H1 (cell line): ENCODE data around the gene ENSA. TPM values are rescaled to one million over a fixed set of nuclear protein-coding genes. Genes with fewer than 3 reads are reported as not detected.

Experiments
- CTCF ChIA-PET: fragments of 300-600 bp; sonication (Branson Sonifier 250); formaldehyde crosslinking; loops from one replicate; lab custom pipeline; 2021; ENCODE audit not compliant: partially characterized antibody; lab: Charles Lee
- POLR2A ChIA-PET: fragments of 300-600 bp; sonication (Branson Sonifier 250); formaldehyde crosslinking; loops from one replicate; lab custom pipeline; 2021; ENCODE audit warnings: inconsistent platforms; ENCODE audit not compliant: partially characterized antibody; lab: Charles Lee
- DNase-seq, 2 experiments: peaks; one replicate each; pipeline versions ENCODE4 v3.0.0 to v3.0.0-alpha.2; 2010 to 2022; ENCODE audit warnings: low spot score in 2 of 2, low read depth in 1 of 2, mixed read lengths in 1 of 2
- FAIRE-seq: peaks from 2 replicates; lab custom pipeline; 2011; peaks lifted over from hg19 to GRCh38; lab: Jason Lieb, UNC
- H2AFZ ChIP-seq: 2 replicates; pipeline ENCODE4 v1.8.1; 2012; ENCODE audit warnings: low read length, inconsistent platforms
- H2AK5ac ChIP-seq: 2 replicates; pipeline ENCODE4 v1.6.1; 2013; ENCODE audit warnings: low read depth, low read length
- H2BK120ac ChIP-seq: replicated peaks from 2 replicates; pipeline ENCODE3; 2013; ENCODE audit warnings: low read depth, low read length, inconsistent platforms
- H2BK12ac ChIP-seq: 2 replicates; pipeline ENCODE4 v1.6.1; 2013; ENCODE audit warnings: low read depth, low read length
- H2BK15ac ChIP-seq: 2 replicates; pipeline ENCODE4 v1.6.1; 2013; ENCODE audit warnings: low read length
- H2BK20ac ChIP-seq: 2 replicates; pipeline ENCODE4 v1.6.1; 2013; ENCODE audit warnings: low read length
- H2BK5ac ChIP-seq: 2 replicates; pipeline ENCODE4 v1.6.1; 2013; ENCODE audit warnings: low read depth, low read length
- H3K14ac ChIP-seq: 2 replicates; pipeline ENCODE4 v1.6.1; 2013; ENCODE audit warnings: inconsistent platforms; ENCODE audit not compliant: insufficient read length
- H3K18ac ChIP-seq: 2 replicates; pipeline ENCODE4 v1.6.1; 2013; ENCODE audit warnings: low read length; ENCODE audit errors: extremely low read depth
- H3K23ac ChIP-seq: 2 replicates; pipeline ENCODE4 v1.6.1; 2013; ENCODE audit warnings: inconsistent platforms; ENCODE audit not compliant: insufficient read length
- H3K23me2 ChIP-seq: 2 replicates; pipeline ENCODE4 v1.6.1; 2013; ENCODE audit warnings: low read depth, low read length
- H3K27ac ChIP-seq: 2 replicates; pipeline ENCODE4 v1.6.1; 2011; ENCODE audit warnings: low read depth, low read length, inconsistent platforms
- H3K27me3 ChIP-seq, 4 experiments: replicated peaks in 1 of 4; 1 replicate in 1 of 4; 2 replicates in 3 of 4; pipeline versions ENCODE4 v1.6.1 to v1.8.1; 2011 to 2013; ENCODE audit warnings: low read length in 3 of 4, mild to moderate bottlenecking in 3 of 4, inconsistent platforms in 2 of 4, mixed read lengths in 2 of 4, moderate library complexity in 1 of 4; ENCODE audit not compliant: control insufficient read depth in 3 of 4, insufficient read depth in 3 of 4; ENCODE audit errors: extremely low read depth in 1 of 4
- H3K36me3 ChIP-seq, 4 experiments: 2 replicates each; pipeline versions ENCODE4 v1.6.1 to v1.8.1; 2011 to 2013; ENCODE audit warnings: mild to moderate bottlenecking in 4 of 4, low read length in 3 of 4, moderate library complexity in 2 of 4, control low read depth in 1 of 4, inconsistent platforms in 1 of 4; ENCODE audit not compliant: insufficient read depth in 4 of 4, control insufficient read depth in 2 of 4
- H3K4ac ChIP-seq: replicated peaks from 2 replicates; pipeline ENCODE3; 2013; ENCODE audit warnings: low read length, low read depth, mixed read lengths, inconsistent platforms; ENCODE audit not compliant: insufficient read length
- H3K4me1 ChIP-seq, 4 experiments: replicated peaks in 1 of 4; 1 replicate in 1 of 4; 2 replicates in 3 of 4; pipeline versions ENCODE4 v1.6.1 to v1.8.1; 2011 to 2013; ENCODE audit warnings: low read length in 3 of 4, inconsistent platforms in 2 of 4, mixed read lengths in 1 of 4; ENCODE audit not compliant: insufficient read depth in 4 of 4, control insufficient read depth in 3 of 4
- H3K4me2 ChIP-seq, 2 experiments: 2 replicates each; pipeline versions ENCODE4 v1.6.1 to v1.8.1; 2011 to 2013; ENCODE audit warnings: low read depth in 2 of 2, low read length in 2 of 2, control low read depth in 1 of 2, inconsistent platforms in 1 of 2, mild to moderate bottlenecking in 1 of 2; ENCODE audit not compliant: insufficient read depth in 1 of 2
- H3K4me3 ChIP-seq, 4 experiments: fragments of 200-600, 300-600 bp in 1 of 4; sonication (generic), shearing (Covaris generic), sonication (Bioruptor Twin) in 1 of 4; 2 replicates each; pipeline versions ENCODE4 v1.5.1 to v1.8.1; 2011 to 2016; ENCODE audit warnings: low read length in 4 of 4, low read depth in 3 of 4, control low read depth in 2 of 4, inconsistent platforms in 2 of 4, mild to moderate bottlenecking in 2 of 4, mixed read lengths in 1 of 4, moderate library complexity in 1 of 4; ENCODE audit not compliant: insufficient read depth in 2 of 4; ENCODE audit errors: extremely low read depth in 1 of 4
- H3K56ac ChIP-seq: replicated peaks from 2 replicates; pipeline ENCODE3; 2013; ENCODE audit warnings: low read depth, mild to moderate bottlenecking, mixed read lengths, low read length, inconsistent platforms; ENCODE audit not compliant: insufficient read length
- H3K79me1 ChIP-seq: 2 replicates; pipeline ENCODE4 v1.6.1; 2013; ENCODE audit warnings: low read depth, low read length, control low read depth
- H3K79me2 ChIP-seq, 2 experiments: 2 replicates each; pipeline versions ENCODE4 v1.6.1 to v1.8.1; 2012 to 2013; ENCODE audit warnings: low read length in 2 of 2, mild to moderate bottlenecking in 2 of 2, inconsistent platforms in 1 of 2; ENCODE audit not compliant: insufficient read depth in 2 of 2, control insufficient read depth in 1 of 2
- H3K9ac ChIP-seq, 4 experiments: replicated peaks in 1 of 4; 1 replicate in 1 of 4; 2 replicates in 3 of 4; pipeline versions ENCODE4 v1.6.1 to v1.8.1; 2011 to 2013; ENCODE audit warnings: low read depth in 3 of 4, low read length in 3 of 4, control low read depth in 2 of 4, mild to moderate bottlenecking in 2 of 4, moderate library complexity in 2 of 4, inconsistent platforms in 1 of 4; ENCODE audit errors: extremely low read depth in 1 of 4
- H3K9me3 ChIP-seq, 2 experiments: 2 replicates each; pipeline versions ENCODE4 v1.6.1 to v1.8.1; 2012 to 2013; ENCODE audit warnings: mild to moderate bottlenecking in 2 of 2, moderate library complexity in 2 of 2, control low read depth in 1 of 2, inconsistent platforms in 1 of 2, low read depth in 1 of 2, low read length in 1 of 2, mixed read lengths in 1 of 2; ENCODE audit not compliant: insufficient read depth in 2 of 2
- H4K20me1 ChIP-seq, 2 experiments: replicated peaks in 1 of 2; 2 replicates each; pipeline versions ENCODE3 to v1.8.1; 2011 to 2013; ENCODE audit warnings: inconsistent platforms in 2 of 2, low read length in 2 of 2, mild to moderate bottlenecking in 1 of 2; ENCODE audit not compliant: insufficient read depth in 2 of 2, control insufficient read depth in 1 of 2
- H4K5ac ChIP-seq: 2 replicates; pipeline ENCODE4 v1.6.1; 2013; ENCODE audit warnings: low read length, low read depth, mixed read lengths, inconsistent platforms; ENCODE audit not compliant: insufficient read length
- H4K8ac ChIP-seq: 2 replicates; pipeline ENCODE4 v1.8.0; 2013; ENCODE audit warnings: mild to moderate bottlenecking, moderate library complexity, low read length, inconsistent platforms; ENCODE audit not compliant: insufficient read depth; ENCODE audit errors: extremely low read depth
- H4K91ac ChIP-seq: replicated peaks from 2 replicates; pipeline ENCODE3; 2013; ENCODE audit warnings: low read length, mixed read lengths, inconsistent platforms; ENCODE audit not compliant: insufficient read length
- ASH2L ChIP-seq: fragments of 200-600, 300-600 bp; sonication (generic); IDR thresholded peaks from one replicate; pipeline ENCODE4 v1.7.1; 2017; ENCODE audit warnings: low read length
- GABPA ChIP-seq: IDR thresholded peaks from 2 replicates; pipeline ENCODE4 v1.6.1; 2011; ENCODE audit warnings: mild to moderate bottlenecking, low read length, moderate library complexity, borderline replicate concordance; ENCODE audit not compliant: insufficient read depth
- HDAC6 ChIP-seq: IDR thresholded peaks from one replicate; pipeline ENCODE4 v1.7.1; 2012; ENCODE audit warnings: low read depth, mild to moderate bottlenecking, inconsistent platforms, low read length, moderate library complexity
- POLR2AphosphoS5 ChIP-seq: IDR thresholded peaks from 2 replicates; pipeline ENCODE4 v1.6.1; 2011; ENCODE audit warnings: low read depth, low read length
- RXRA ChIP-seq: IDR thresholded peaks from 2 replicates; pipeline ENCODE4 v1.6.1; 2011; ENCODE audit warnings: low read depth, mild to moderate bottlenecking, low read length, moderate library complexity; ENCODE audit not compliant: insufficient read depth
- SIN3A ChIP-seq, 2 experiments: IDR thresholded peaks in 1 of 2; conservative IDR thresholded peaks in 1 of 2; 2 replicates each; pipeline ENCODE4 v1.6.1; 2011 to 2012; ENCODE audit warnings: low read length in 2 of 2, improper control_type of control experiment in 1 of 2, low read depth in 1 of 2, mild to moderate bottlenecking in 1 of 2
- SP4 ChIP-seq: IDR thresholded peaks from 2 replicates; pipeline ENCODE4 v1.6.1; 2012; ENCODE audit warnings: low read length, inconsistent platforms
- WGBS, 2 experiments: shearing (Covaris generic) in 1 of 2; methylation state at CpG; one replicate each; pipeline versions ENCODE4 v1.1.6 to v1.1.7; 2013 to 2015; ENCODE audit warnings: low lambda C conversion rate in 2 of 2, mixed read lengths in 2 of 2, inconsistent platforms in 1 of 2, low coverage in 1 of 2, missing lambda C conversion rate in 1 of 2; ENCODE audit not compliant: insufficient replicate concordance in 2 of 2, insufficient coverage in 1 of 2, insufficient read length in 1 of 2; ENCODE audit errors: extremely low coverage in 1 of 2, missing lambda C conversion rate in 1 of 2; 5-methylcytosine and 5-hydroxymethylcytosine counted together
- polyA plus RNA-seq, 7 experiments: library from polyadenylated mRNA; depleted of rRNA in 3 of 7; stranded (reverse) in 5 of 7; unstranded in 2 of 7; fragments of >200 nt in 5 of 7; fragments of 200-250 nt in 2 of 7; gene quantifications; 1 replicate in 5 of 7; 2 replicates in 1 of 7; 4 replicates in 1 of 7; pipeline versions ENCODE4 v1.2.1 to v1.2.3, GENCODE V29; 2011 to 2013; ENCODE audit warnings: missing spikeins in 2 of 7, mixed read lengths in 2 of 7
- total RNA-seq: library from RNA; stranded (reverse); fragmentation: NEBNext Ultra II Directional; extraction: Animal tissue kit (Norgen Biotek cat#: 25700); gene quantifications from 2 replicates; pipeline ENCODE4 v1.2.1, GENCODE V29; 2021

The ENSA gene
- total and polyA plus RNA-seq, 2 of the 8 experiments (the other 6 are each of a cell fraction or from before 2014, with no cell fraction given) = 48.2 to 229 TPM

- no peaks in the 10 kb centered on the region for H3K23me2 ChIP-seq
- H4K91ac ChIP-seq = no peak overlapping the region
- no peak overlapping the region for H3K9ac ChIP-seq
- H3K4me1 ChIP-seq = no peaks in the 10 kb centered on the region
- no peak for DNase-seq
- no peak overlapping the region for H2BK5ac ChIP-seq
- no peaks in the 10 kb centered on the region for H4K20me1 ChIP-seq
- H3K18ac ChIP-seq = no peak overlapping the region
- no peaks in the 10 kb centered on the region for H3K79me2 ChIP-seq
- ChIA-PET CTCF (no interaction called here), POLR2A (interaction anchor here (1.1 to 1.2 kb wide), 2 partner anchors 9 to 81 kb away, joined by 3 read pairs; partner anchors contain the start of gene MCL1)
- 96% methylated on average over 4 of the region's 4 CpGs; no CpG with 5 or more reads in 1 of the 2 experiments for WGBS, 2 experiments
- H3K4ac ChIP-seq = no peak overlapping the region
- FAIRE-seq = no peak
- no peak overlapping the region for H3K4me3 ChIP-seq
- no peaks in the 10 kb centered on the region for H3K9me3 ChIP-seq
- no peak overlapping the region for H3K56ac ChIP-seq
- H2BK12ac ChIP-seq = no peak overlapping the region
- TF ChIP-seq SIN3A (conservative IDR thresholded peaks at IDR 0.05 in 1 of 2, IDR thresholded peaks at IDR 0.05 in 1 of 2; ENCODE audit: low read depth in 1 of 2, low read length in 2 of 2) (no peak), GABPA (no peak), ASH2L (no peak), SP4 (no peak), RXRA (no peak), HDAC6 (no peak), POLR2AphosphoS5 (no peak)
- H2AK5ac ChIP-seq = no peak overlapping the region
- H2AFZ ChIP-seq = no peak overlapping the region
- no peaks in the 10 kb centered on the region for H3K79me1 ChIP-seq
- H2BK20ac ChIP-seq = no peak overlapping the region
- no peak overlapping the region for H4K5ac ChIP-seq
- H3K4me2 ChIP-seq = no peak overlapping the region
- H3K27ac ChIP-seq = no peak overlapping the region
- H4K8ac ChIP-seq = no peak overlapping the region
- H2BK15ac ChIP-seq = no peak overlapping the region
- no peaks in the 10 kb centered on the region for H3K27me3 ChIP-seq
- H3K14ac ChIP-seq = no peak overlapping the region
- H3K36me3 ChIP-seq = peaks cover 0 to 30% (median 11%) of the 10 kb centered on the region in 4 experiments; a peak in 5 of 8 replicates
- H3K23ac ChIP-seq = no peak overlapping the region
- H2BK120ac ChIP-seq = no peak overlapping the region
These were observed 31.2 kb upstream of the ENSA start for GRCh38 chr1:150660584-150660983.
